Ramos (cell line): Measurements from ENCODE around the gene LMOD3.

ENCODE experiments used
- in situ Hi-C: fragments of 300-500 bp; cut with MboI; formaldehyde crosslinking; loops from one replicate; pipeline ENCODE4 v1.14.3; 2022; ENCODE audit warnings: low sequenced_read_pairs; ENCODE audit not compliant: unreplicated experiment

Gene LMOD3

DNA sequence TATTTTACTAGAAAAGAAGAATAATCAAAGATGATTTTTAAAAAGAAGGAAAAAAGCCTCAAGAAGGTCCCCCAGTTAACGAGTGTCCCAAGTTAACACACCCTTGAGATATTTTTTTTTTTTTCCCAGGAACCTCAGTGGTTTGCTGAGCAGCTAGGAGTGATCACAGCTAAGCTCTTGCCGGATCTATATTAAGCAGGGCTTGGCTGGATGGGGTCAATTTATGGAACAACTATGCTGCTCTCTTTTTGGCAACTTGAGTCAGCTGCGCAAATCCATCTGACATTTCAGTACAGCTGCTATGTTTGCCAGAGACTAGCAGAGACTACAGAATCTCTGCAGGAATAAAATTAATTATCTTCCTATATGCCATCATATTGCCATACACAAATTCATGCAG, at the start of gene LMOD3:
Gene LMOD3 (minus strand): TSS at position 193 of the 400 bp plus-strand sequence. CDS start 209 bp downstream, outside the sequence.
- in situ Hi-C loops, result no loop called here

DNA sequence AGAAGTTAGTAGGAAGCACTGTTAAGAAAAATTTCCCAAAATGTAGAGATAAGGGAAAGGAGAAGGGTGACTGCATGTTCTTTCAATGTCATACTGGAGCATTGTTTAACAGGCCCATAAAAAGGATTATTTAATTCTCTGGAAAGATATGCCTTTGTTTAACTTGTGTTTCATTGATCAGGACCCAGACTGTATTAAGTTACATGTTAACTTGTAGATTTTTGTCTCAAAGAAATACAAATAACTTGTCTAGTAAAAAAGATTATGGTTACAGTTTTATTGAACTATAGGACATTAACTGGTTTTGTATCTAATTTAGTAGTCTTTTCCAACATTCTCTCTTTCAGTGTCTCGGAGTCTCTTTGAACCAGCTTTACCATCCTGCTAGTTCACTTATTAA, 49.7 kb upstream of the LMOD3 start:
- in situ Hi-C loops, result loop anchor here (25.0 kb wide), 1 partner anchor 490 kb away; no protein-coding TSS in a partner anchor

DNA sequence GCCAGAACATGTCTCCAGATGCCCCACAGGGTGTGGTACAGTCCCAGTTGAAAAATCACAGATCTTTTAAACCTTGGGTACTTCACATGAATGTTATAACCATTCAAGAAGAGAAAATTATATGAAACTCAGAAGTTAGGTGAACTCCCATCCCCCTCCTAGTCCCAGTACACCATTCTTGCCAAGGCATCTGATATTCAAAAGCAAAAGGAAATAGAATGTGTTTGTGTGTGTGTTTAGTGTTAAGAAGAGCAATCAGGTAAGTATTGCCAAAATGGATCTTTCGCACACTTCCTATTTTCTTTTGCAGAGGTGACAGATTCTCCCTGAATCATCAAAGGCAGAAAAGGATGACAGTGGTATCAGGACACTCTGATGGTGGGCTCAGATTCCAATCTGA, 44.1 kb upstream of the LMOD3 start:
- in situ Hi-C loops, result loop anchor here (10.0 to 25.0 kb wide), 2 partner anchors 258 to 496 kb away; no protein-coding TSS in a partner anchor

DNA sequence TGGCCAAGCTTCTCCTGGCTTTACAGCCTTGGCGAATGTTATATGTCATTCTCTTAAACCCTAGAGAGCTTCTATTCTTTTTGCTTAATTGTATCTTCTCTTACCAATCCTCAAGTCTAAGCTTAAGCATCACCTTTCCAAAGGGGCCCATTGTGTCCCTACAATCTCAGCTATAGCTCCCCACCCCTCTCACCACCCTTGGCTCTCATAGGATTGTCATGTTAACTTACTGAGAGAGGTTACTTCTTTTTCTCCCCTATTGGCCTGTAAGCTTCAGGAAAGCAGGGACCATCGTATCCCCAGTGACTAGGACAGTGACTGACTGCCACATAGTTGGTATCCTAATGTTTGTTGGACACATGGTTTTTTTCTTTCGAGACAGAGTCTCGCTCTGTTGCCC, 43.3 kb upstream of the LMOD3 start:
- in situ Hi-C loops, result loop anchor here (10.0 to 25.0 kb wide), 2 partner anchors 259 to 497 kb away; no protein-coding TSS in a partner anchor

DNA sequence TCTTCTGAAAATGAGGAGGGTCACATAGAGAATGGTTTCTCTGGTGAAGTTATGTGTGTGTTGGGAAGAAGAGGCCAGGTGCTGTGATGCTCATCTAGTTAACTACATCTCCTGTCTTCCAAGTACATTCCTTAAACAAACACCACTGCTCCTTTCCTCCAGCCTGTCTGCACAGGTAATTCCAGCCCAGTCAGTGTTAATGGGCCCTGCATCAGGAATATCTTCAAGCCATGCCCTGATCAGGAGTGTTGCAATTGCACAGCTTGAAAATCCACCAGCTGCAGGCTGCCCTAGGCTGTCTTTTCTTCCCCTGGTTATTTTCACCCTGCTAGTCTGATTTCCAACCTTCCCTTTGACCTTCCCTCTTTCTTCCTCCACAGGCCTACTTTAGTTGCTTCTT, 41.9 kb upstream of the LMOD3 start:
- in situ Hi-C loops, result loop anchor here (10.0 to 25.0 kb wide), 2 partner anchors 261 to 498 kb away; no protein-coding TSS in a partner anchor

DNA sequence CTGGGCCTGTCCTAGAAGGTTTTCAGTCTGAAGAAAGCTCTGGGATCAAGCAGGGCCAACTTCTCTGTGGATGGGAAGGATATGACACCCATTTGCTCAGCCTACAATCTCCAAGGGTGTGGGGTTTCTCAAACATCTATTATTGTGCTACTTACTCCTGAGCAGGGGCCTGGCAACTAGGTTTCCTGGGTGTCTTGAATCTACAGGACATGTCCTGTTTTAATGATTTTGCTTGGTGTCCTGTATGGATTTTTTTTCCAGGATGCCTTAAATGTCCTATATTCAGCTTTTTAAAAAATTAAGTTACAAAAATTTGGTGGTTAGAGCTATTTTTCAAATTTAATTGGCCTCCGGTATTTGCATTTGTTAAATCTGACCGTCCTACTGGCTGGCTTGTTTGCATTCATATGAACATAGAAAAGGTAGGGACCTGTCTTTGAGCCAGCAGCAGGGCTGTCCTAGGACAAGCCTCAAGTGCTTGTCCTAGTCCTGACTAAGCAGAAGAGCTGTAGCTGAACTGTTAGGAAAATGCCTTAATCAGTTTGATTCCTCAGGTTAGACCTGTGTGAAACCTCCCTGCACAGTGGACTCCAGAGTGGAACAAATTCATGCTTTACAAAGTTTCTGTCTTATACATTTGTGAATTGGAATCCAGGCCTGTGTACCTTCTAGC, 40.0 kb upstream of the LMOD3 start:
- in situ Hi-C loops, result loop anchor here (10.0 to 25.0 kb wide), 2 partner anchors 262 to 500 kb away; no protein-coding TSS in a partner anchor

DNA sequence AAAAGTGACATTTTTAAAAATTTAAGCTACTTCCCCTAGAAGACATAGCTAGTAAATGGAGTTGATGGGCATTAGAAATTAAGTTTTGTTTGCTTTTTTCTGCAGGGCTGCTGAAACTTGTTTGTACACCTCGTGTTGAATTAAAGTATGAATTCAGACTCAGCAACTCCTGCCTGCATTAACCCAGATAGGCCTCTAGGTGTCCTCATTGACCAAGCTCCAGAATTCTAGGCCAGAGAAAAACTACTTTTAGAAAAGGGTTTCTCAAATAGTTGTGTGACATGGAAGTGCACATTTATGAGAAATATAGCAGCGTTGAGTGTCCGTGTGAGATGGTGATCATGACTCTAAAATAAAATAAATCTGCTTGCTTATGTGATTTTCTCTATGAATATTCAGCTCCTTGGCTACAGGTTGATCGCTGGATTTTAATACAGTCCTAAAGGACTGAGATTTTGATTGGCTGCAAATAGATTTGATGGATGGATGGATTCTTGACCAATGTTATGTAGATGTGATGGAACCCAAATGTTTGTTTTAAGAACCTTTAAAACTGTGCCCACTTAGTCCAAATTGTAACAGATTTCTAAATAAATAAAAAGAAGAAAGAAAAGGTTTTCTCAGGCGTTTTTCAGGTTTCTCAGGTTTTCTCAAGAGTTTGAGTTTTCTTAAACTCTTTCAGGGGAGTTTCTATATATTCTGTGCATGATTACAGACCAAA, 39.4 kb upstream of the LMOD3 start:
- in situ Hi-C loops, result loop anchor here (10.0 to 25.0 kb wide), 2 partner anchors 263 to 501 kb away; no protein-coding TSS in a partner anchor

DNA sequence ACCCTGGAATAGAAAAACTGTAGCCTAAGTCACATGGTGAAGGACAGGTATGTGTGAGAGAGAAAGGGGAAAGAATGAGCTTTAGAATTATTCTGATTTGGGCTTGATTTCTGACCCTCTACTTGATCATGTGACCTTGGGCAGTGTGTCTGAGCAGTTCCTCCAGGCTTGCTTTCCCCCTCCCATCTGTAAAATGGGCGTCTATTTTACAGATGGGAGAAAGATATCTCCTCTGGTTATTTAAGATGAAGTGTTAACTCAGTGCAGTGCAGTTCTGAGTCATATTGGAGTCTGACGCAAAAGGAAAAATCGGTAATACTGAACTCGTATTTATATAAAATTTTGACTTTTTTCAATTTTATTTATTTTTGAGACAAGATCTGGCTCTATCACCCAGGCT, 38.1 kb upstream of the LMOD3 start:
- in situ Hi-C loops, result loop anchor here (10.0 to 25.0 kb wide), 2 partner anchors 264 to 502 kb away; no protein-coding TSS in a partner anchor

DNA sequence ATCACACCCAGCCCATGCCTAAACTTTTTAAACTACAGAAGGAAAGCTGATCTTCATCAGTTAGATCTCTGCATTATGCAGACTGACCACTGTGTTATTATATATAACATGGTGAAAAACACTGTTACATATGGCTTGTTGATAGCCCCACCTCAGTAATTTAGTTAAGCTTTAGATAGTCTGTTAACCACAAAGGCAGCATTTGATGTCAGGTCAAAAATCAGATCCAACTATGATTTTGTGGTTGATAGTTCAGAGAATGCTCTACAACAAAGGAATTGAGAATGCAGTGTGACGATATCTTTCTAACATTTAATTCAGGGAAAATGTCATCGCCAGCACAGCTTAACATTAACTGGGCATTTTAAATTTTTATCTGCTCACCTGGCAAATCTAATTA, 37.7 kb upstream of the LMOD3 start:
- in situ Hi-C loops, result loop anchor here (10.0 to 25.0 kb wide), 2 partner anchors 265 to 502 kb away; no protein-coding TSS in a partner anchor

DNA sequence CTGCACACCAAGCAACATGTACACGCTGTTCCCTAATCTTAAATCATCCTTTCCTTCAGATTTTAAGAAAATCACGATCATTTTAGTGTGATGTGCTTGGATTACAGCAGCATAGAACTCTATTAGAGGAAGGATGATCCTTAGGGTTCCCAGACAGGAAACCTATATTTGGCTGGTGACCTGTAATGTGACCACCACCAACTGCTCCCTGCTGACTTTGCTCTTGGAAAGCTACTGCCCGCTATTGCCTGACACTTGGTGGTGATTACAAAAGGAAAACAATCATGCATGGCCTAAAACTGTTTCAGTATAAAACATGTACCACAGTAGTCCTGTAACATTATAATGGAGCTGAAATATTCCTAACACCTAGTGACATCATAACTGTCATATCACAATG, 27.2 kb upstream of the LMOD3 start:
- in situ Hi-C loops, result no loop called here

DNA sequence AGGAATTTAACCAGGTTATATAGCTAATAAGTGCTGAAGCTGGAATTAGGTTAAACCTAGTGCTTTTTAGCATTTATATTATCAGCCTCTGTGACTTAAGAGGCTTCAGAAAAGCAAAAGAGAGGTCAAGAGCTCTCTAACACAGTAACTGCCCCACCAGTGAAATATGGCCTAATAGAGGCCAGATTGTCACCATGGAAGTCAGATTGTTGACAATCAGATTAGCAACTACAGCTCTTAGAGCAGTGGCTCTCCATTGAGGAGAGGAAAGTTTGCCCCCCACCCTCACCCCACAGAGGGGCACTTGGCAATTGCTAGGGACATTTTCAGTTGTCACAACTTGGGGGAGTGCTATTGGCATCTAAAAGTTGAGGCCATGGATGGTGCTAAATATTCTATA, 23.3 kb upstream of the LMOD3 start:
- in situ Hi-C loops, result no loop called here

DNA sequence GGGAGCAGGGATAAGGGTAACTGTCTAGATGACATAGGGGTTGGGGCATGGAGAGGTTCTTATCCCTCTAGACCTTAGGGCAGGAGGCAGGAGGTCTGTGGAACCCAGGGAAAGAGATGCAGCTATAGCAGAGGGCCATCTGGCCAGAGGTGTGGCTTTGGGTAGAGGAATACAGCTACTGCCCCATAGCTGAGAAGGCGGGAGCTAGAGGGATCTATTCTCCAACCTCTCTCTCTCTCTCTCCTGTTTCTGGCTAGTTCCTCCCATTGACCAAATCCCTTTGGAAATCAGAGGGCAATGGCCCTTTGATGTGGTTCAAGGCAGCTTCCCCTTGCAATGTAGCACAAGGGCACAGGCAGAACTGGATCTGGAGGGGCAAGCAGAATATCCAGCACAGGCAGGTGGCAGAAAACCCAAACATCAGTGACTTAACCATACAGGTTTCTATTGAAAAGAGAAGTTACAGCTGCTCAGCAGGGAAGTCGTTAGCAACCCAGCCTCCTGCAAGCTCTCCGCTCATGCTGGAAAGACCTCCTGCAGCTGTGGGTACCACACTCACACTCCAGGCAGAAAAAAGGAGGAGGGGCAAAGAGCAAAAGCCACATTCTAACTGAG, 22.3 kb upstream of the LMOD3 start:
- in situ Hi-C loops, result no loop called here

DNA sequence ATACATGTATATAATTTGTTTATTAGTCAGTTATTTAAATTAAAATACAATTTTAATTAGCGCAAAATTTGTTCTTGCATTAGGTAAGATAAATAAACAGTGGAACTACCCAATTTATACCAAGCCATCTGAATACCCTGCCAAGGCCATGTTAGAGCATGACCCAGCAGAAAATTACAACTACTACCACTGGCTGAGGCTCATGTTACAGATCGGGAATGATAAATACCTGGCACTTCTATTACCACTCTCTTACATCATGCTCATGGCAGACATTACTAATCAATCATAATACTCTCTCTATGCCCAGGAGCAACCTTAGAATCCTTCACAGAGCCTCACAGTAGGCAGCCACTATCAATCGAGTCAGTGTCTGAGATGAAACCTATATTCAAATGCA, 21.2 kb upstream of the LMOD3 start:
- in situ Hi-C loops, result no loop called here

DNA sequence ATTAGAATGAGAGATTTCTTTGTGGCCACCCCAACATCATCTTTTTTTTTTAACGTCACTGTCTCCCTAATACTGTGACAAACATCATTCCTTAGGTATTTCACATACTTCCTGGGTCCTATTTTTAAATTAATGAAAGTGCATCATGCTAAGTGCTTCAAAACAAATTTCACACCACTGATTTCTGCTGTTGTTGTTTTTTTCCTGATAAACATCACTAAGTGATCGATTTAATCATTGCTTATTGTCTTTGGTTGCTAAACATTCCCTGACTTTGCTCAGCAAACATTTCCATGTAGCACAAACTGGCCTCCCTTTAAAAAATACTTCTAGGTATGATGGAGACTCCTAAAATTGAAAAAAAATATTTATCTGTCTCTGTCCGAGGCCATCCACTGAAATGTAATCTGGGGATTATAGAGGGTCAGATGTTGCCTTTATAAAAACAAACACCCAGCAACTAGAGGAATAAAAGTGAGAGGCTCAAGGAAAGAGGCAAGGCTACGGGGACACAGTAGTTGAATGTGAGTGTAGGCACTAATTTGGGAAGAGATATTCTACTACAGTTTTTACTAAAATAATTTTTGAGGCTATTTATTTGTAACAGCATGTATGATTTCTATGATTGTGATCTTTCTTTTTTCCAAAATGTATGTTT, 20.5 kb upstream of the LMOD3 start:
- in situ Hi-C loops, result no loop called here

DNA sequence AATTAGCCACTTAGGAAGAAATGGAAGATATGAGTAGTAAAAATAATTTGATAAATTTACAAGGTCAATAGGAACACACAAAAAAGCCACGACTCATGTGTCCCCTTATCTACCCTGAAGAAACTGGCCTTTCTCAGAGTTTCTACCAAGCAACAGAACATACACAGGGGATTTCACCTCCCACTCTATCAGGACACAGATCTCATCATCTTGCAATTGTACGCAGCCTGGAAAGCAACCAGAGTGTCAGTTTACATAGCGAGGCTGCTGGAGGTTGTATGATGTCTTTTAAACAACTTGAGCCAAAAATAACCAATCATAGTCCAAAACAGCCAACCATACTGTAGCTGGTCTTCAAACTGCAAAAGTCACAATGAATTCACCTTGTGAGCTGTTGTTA, 19.7 kb upstream of the LMOD3 start:
- in situ Hi-C loops, result no loop called here

DNA sequence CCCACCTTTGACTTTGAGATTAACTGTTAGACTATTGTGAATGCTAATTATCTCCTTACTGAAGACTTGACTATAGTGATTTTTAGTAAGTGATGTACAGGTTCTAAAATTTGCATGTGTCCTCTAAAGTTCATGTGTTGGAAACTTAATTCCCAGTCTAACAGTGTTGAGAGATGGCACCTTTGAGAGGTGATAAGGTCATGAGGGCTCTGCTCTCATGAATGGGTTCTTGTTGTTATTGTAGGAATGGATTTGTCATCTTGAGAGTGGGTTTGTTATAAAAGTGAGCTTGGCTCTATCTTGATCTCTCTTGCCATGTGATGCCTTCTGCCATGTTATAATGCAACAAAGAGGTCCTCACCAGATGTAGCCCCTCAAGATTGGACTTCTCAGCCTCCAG, 18.9 kb upstream of the LMOD3 start:
- in situ Hi-C loops, result no loop called here

DNA sequence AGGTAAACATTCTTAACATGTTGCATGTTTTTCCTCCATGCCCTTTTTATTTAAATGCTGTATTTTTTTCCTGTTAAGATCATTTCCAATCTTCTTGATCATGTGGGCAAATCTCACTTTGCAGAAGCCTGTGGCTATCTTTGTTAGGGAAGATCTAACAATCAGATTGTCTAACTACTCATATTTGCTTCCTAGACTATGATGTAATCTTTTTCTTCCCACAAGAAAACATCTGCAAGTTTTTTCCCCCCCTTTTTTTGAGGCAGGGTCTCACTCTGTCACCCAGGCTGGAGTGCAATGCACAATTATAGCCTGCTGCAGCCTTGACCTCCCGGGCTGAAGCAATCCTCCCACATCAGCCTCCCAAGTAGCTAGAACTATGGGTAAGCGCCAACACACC, 15.0 kb upstream of the LMOD3 start:
- in situ Hi-C loops, result no loop called here

DNA sequence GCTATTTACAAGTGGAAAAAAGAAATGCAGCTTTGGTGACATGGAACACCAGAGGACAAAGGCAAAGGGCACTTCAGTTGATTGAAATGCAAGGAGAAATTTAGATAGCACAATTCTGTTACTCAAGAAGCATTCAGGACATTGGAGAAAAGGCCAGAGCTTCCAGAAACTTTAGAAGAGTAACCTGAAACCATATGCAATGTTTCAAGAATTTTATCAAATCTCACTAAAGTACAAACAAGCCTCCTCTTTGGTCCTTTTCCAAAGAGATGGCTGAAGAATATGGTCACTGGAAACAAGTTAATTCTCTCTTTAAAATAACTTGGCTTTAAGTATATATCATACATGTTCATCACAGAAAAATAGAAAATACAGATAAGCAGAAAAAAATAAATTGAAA, 14.6 kb upstream of the LMOD3 start:
- in situ Hi-C loops, result no loop called here

DNA sequence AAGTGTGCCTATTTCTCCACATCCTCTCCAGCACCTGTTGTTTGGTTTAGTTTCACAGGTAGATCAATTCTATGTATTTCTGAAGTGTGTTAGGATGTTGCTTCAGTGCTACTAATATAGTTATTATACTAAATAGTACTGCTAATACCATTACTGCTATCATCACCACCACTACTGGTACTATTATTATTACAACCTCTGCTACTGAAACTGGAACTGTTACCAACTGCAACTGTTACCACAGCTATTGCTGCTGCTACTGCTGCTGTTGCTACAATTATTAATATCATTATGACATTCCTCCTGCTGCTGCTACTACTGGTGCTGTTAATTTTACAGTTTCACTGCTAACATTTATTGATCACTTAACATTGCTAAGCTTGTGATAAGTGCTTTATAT, 8.3 kb upstream of the LMOD3 start:
- in situ Hi-C loops, result no loop called here

DNA sequence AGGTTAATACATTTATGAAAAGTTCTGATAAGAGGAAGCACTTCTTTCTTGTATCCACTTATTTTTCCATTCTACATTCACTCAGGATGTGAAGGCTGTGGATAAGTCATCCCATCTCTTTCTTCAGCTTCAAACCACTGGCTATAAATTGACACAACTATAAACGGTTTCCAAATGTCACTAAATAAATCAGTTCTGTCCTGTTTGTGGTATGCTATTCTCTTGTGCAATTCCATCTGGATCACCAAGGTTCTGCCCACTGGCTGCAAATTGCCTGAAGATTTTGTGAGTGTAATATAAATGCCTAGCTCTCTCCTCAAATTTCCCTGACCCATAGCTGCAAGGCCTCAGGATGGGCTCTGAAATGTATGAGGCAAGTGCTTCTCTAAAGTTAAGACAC, 7.1 kb upstream of the LMOD3 start:
- in situ Hi-C loops, result no loop called here
